ENCODE data around the gene MRPS9. TPM values are rescaled to one million over a fixed set of nuclear protein-coding genes. Genes with fewer than 3 reads are reported as not detected.

The MRPS9 gene
- total and polyA plus RNA-seq, 2 donors (not counting 3 experiments of a cell fraction or from before 2014, with no cell fraction given), result 14.5 to 23.9 TPM

- Histone ChIP-seq H3K9me3 (replicated peaks; ENCODE audit: control insufficient read depth, insufficient read depth, low read length) (no peaks in the 10 kb centered on the region), H3K79me2 (ENCODE audit: control insufficient read depth, insufficient read depth, low read length) (no peaks in the 10 kb centered on the region), H3K27ac (ENCODE audit: insufficient read depth, low read depth, low read length) (no peak overlapping the region), H3K9me1 (replicated peaks; ENCODE audit: control insufficient read depth, extremely low read depth, insufficient read depth, low read length) (no peaks in the 10 kb centered on the region), H3K27me3 (ENCODE audit: control insufficient read depth in 2 of 2, insufficient read depth in 2 of 2, low read length in 2 of 2) (peaks cover 22 to 41% of the 10 kb centered on the region in 2 experiments), H3K36me3 (ENCODE audit: control insufficient read depth in 2 of 2, extremely low read depth in 1 of 2, insufficient read depth in 2 of 2, low read length in 2 of 2) (no peaks in the 10 kb centered on the region), H3K9ac (replicated peaks; ENCODE audit: extremely low read depth, insufficient read depth, low read length) (no peak overlapping the region), H2AFZ (ENCODE audit: low read depth, low read length) (no peak overlapping the region), H3K4me2 (ENCODE audit: insufficient read depth, low read length) (no peak overlapping the region), H3K4me3 (replicated peaks in 1 of 3; ENCODE audit: insufficient read depth in 1 of 3, low read depth in 1 of 3, low read length in 3 of 3) (no peak overlapping the region), H3K4me1 (ENCODE audit: control insufficient read depth, extremely low read depth, insufficient read depth, low read length) (no peaks in the 10 kb centered on the region), H4K20me1 (replicated peaks; ENCODE audit: control insufficient read depth, extremely low read depth, insufficient read depth, low read length) (no peaks in the 10 kb centered on the region)
- CTCF ChIA-PET, result interaction anchor here (1.2 kb wide), 1 partner anchor 8 kb away, joined by 3 read pairs; no protein-coding TSS in a partner anchor
- intact Hi-C loops (cut with micrococcal nuclease) (loop anchor here (5.0 kb wide), 1 partner anchor 35 kb away; no protein-coding TSS in a partner anchor), dilution Hi-C loops (cut with MboI; ENCODE audit: extremely low pct_ligation_motif_present, low sequenced_read_pairs) (no loop called here)
- no peak for TF ChIP-seq POLR2AphosphoS5 (IDR thresholded peaks at IDR 0.05; ENCODE audit: insufficient read depth, low read depth, low read length)
- TF ChIP-seq MYC (IDR thresholded peaks at IDR 0.05; ENCODE audit: low read depth, low read length), result no peak
- no peak for TF ChIP-seq FOS (IDR thresholded peaks at IDR 0.05; ENCODE audit: borderline replicate concordance, insufficient read depth, low read length)
- TF ChIP-seq MAX (IDR thresholded peaks at IDR 0.05; ENCODE audit: insufficient read depth, insufficient read length), result no peak
- TF ChIP-seq CTCF (IDR thresholded peaks at IDR 0.05; ENCODE audit: extremely low read depth in 1 of 2, insufficient read depth in 1 of 2, low read depth in 1 of 2, low read length in 2 of 2), result no peak
- TF ChIP-seq JUN (IDR thresholded peaks at IDR 0.05; ENCODE audit: borderline replicate concordance, insufficient read depth, insufficient read length, low read depth), result no peak
- TF ChIP-seq GATA2 (IDR thresholded peaks at IDR 0.05; ENCODE audit: insufficient read depth, insufficient read length, low read depth, low read length), result no peak
- no peak for TF ChIP-seq POLR2A (IDR thresholded peaks at IDR 0.05; ENCODE audit: low read depth, low read length)
- TF ChIP-seq EZH2 (IDR thresholded peaks at IDR 0.05; ENCODE audit: borderline replicate concordance, low read depth, low read length, severe bottlenecking), result no peak
- DNase-seq (ENCODE audit: low read depth, low spot score), result no peak
- no TSS peak for BruUV-seq (replicated peaks)
- FAIRE-seq, result no peak
- POLR2A ChIA-PET, result no interaction called here
These were observed 104.4 kb downstream of the MRPS9 start for GRCh38 chr2:105142239-105142638.

Measured in endothelial cell of umbilical vein (primary cell).